Daoy (cell line): ENCODE data around the gene OTOP2. TPM values are rescaled to one million over a fixed set of nuclear protein-coding genes. Genes with fewer than 3 reads are reported as not detected.

Source experiments
- DNase-seq: peaks from one replicate; pipeline ENCODE4 v3.0.0-alpha.2; 2015; ENCODE audit warnings: low read depth
- total RNA-seq: library from RNA; depleted of rRNA; stranded (reverse); fragments of >200 nt; shearing (Covaris generic); gene quantifications from 2 replicates; pipeline ENCODE4 v1.2.3, GENCODE V29; 2014; rRNA removed

The OTOP2 gene, protein sequence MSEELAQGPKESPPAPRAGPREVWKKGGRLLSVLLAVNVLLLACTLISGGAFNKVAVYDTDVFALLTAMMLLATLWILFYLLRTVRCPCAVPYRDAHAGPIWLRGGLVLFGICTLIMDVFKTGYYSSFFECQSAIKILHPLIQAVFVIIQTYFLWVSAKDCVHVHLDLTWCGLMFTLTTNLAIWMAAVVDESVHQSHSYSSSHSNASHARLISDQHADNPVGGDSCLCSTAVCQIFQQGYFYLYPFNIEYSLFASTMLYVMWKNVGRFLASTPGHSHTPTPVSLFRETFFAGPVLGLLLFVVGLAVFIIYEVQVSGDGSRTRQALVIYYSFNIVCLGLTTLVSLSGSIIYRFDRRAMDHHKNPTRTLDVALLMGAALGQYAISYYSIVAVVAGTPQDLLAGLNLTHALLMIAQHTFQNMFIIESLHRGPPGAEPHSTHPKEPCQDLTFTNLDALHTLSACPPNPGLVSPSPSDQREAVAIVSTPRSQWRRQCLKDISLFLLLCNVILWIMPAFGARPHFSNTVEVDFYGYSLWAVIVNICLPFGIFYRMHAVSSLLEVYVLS
- total RNA-seq: not detected in 2 replicates

DNA sequence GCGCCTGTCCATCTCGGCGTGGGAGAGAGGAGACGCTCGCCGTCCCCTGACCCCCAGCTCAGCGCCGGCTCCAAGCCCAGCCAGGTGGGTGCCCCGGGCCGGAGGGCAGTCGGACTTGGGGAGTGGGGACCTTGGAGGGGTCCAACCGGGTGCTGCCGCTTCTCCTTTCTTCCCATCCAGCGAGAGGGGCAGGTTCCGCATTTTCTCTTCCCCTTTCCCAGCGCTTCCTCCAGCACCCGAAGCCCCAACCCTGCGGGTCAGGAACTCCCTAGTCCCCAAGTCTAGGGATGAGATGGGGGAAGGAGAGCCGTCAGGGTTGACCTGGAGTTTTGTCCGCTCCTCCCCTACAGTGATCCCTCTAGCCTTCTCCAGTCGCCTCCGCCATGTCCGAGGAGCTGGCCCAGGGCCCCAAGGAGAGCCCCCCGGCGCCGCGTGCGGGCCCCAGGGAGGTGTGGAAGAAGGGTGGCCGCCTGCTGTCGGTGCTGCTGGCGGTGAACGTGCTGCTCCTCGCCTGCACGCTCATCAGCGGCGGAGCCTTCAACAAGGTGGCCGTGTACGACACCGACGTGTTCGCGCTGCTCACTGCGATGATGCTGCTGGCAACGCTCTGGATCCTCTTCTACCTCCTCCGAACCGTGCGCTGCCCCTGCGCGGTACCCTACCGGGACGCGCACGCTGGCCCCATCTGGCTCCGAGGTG is at the start of gene OTOP2:
Gene OTOP2 (plus strand): TSS at position 24 of the 699 bp plus-strand sequence. CDS start 360 bp downstream, at position 384.
- no peak for DNase-seq

- DNase-seq: no peak
Observed at GRCh38 chr17:74874615-74875037, 49.4 kb upstream of the OTOP2 start.

GRCh38 chr17:74875155-74875976 is 48.7 kb upstream of the OTOP2 start:
- DNase-seq: no peak

- no peak for DNase-seq
Observed at GRCh38 chr17:74875977-74876593, 48.0 kb upstream of the OTOP2 start.

- peak; percentile 58 for DNase-seq
Observed at GRCh38 chr17:74877592-74878548, 46.2 kb upstream of the OTOP2 start.

GRCh38 chr17:74878658-74879057 is 45.4 kb upstream of the OTOP2 start:
- no peak for DNase-seq

DNA sequence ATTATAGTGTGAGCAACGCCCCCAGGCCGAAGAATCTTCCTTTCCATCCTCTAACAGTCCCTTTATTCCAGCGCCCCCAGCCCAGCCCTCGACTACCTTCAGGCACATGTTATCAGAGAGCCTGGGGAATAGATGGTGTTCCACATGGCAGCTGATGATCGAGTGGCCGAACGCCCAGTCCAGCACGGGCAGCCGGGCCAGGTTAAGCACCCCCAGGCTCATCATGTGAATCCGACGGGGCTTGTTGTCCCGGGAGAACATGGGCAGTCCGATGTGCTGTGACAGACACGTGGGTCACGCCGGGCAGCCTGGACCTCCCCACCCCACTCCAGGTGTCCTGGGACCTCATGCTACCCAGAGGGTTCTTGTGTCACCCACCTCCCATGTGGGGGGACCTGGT is 44.8 kb upstream of the OTOP2 start:
- DNase-seq: no peak

- no peak for DNase-seq
Observed at GRCh38 chr17:74881073-74881472, 43.0 kb upstream of the OTOP2 start.

GRCh38 chr17:74882517-74883240 is 41.4 kb upstream of the OTOP2 start:
- no peak for DNase-seq

- no peak for DNase-seq
Observed at GRCh38 chr17:74883241-74883745, 40.8 kb upstream of the OTOP2 start.

DNA sequence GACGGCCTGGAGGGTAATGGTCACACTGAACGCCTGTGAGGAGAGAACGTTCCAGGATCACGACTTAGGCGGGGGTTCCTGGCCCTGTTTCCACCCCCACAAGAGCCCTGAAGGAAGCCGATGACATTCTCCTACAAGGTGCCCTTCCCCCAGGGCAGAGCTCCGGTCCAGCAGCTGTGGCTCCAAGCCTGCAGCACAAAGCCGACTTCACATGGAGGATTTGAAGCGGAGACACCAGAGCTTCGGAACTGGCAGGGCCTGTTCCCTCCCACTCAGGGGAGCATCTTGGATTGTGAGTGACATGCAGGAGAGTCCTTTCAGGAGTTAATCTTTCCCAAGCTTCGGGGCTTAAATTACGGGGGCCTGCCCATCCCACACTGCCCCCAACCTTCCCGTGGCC is 35.6 kb upstream of the OTOP2 start:
- no peak for DNase-seq

- no peak for DNase-seq
Observed at GRCh38 chr17:74890554-74890953, 33.5 kb upstream of the OTOP2 start.

- no peak for DNase-seq
Observed at GRCh38 chr17:74892013-74892841, 31.8 kb upstream of the OTOP2 start.

DNA sequence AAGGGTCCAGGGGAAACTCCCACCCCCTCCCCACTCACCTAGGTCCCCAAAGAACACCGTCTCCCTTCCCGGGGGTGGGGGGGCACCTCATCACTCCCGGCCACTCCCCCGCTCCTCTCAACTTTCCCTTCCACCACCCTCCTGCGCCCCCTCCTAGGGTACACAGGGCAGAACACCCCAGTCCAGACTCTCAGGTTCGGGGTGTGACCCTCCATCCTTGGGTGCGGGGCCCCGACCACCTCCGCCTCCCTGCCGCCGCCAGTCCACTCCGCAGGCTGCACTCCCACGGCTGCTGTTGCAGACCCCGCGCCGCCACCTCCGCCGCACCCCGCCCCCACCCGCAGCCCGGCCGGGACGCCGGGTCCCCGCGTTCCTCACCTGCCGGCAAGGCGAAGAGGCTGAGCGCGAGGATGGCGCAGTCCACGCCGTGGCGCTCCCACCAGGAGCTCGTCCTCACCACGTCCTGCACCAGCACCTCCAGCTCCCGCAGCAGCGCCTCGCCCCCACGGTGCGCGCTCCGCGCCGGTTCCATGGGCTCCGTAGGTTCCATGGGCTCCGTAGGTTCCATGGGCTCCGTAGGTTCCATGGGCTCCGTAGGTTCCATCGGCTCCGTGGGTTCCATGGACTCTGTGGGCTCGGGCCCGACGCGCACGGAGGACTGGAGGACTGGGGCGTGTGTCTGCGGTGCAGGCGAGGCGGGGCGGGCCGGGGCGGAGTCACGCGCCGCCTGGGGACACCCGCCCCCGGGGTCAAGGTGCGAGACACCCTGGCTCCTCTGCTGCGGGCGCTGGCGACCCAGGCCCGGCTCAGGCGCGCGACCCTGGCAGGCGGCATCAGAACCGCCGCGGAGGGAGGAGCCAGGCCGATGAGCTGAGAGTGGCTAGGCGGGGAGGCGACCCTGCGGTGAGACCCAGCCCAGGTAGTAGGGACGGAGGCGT is 30.8 kb upstream of the OTOP2 start, which contains the start of gene FADS6:
Gene FADS6 (minus strand): TSS at position 660 of the 938 bp plus-strand sequence. CDS start 38 bp downstream, at position 622.
- no peak for DNase-seq

DNA sequence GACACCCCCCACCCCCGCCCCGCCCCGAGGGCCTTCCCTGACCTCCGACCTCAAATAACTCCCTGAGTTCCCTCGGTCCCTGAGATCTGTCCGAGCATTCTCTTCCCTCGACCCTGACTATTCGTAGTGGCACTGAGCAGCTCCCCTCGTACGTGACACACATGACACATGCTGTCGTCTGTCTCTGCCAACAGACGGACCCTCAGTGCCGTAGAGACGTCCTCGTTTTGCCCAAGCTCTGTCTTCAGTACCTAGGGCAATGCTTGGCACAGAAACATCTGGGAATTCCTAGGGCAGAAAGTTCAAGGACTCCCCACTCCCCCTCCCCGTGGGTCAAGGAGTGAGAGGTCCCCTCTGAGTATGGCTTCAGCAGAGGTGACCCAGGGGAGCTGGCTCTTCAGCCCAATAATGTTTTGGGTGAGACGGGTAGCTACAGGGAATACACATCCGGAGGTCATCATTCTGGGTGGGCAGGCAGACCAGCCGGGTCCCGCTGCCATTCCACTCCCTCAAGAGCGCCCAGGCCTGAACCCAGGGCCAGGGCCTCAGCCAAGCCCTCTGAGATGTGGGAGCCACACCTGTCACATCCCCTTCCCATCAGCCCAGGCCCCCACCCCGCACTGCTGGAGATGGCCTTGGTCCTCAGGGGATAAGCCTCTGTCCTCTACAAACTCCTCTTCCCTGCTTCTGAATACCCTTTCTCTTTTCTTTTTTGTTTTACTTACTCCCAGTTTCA is 30.0 kb upstream of the OTOP2 start:
- no peak for DNase-seq

GRCh38 chr17:74898376-74898946 is 25.6 kb upstream of the OTOP2 start:
- DNase-seq: no peak
